Neutrophil (primary cell): ENCODE measurements around the gene TRPM1.

ENCODE experiments used
- H3K27ac ChIP-seq: fragments of 200-600 bp; sonication (generic); 2 replicates; pipeline ENCODE4 v1.5.1; 2016; ENCODE audit warnings: mild to moderate bottlenecking, moderate library complexity
- H3K27me3 ChIP-seq: fragments of 200-600 bp; sonication (generic); 2 replicates; pipeline ENCODE4 v1.6.0; 2016; ENCODE audit warnings: mild to moderate bottlenecking
- H3K36me3 ChIP-seq: fragments of 200-600 bp; sonication (generic); 2 replicates; pipeline ENCODE4 v1.5.1; 2017
- H3K4me1 ChIP-seq, 2 experiments: fragments of 200-600 bp in 1 of 2; sonication (generic) in 1 of 2; 1 replicate in 1 of 2; 2 replicates in 1 of 2; pipeline versions ENCODE4 v1.5.1 to v1.6.1; 2013 to 2016; ENCODE audit warnings: low read depth in 1 of 2, low read length in 1 of 2, mild to moderate bottlenecking in 1 of 2, moderate library complexity in 1 of 2; ENCODE audit not compliant: control insufficient read depth in 1 of 2, insufficient read depth in 1 of 2
- H3K4me3 ChIP-seq, 2 experiments: fragments of 200-600 bp in 1 of 2; sonication (generic) in 1 of 2; 1 replicate in 1 of 2; 2 replicates in 1 of 2; pipeline ENCODE4 v1.5.1; 2013 to 2016; ENCODE audit warnings: low read depth in 1 of 2, low read length in 1 of 2, mild to moderate bottlenecking in 1 of 2, moderate library complexity in 1 of 2
- H3K9me3 ChIP-seq: fragments of 200-600 bp; sonication (generic); 2 replicates; pipeline ENCODE4 v1.5.1; 2016
- CTCF ChIP-seq: fragments of 200-600 bp; sonication (generic); IDR thresholded peaks from 2 replicates; pipeline ENCODE4 v1.5.1; 2016; ENCODE audit warnings: antibody characterized with exemption

Gene TRPM1

GRCh38 chr15:30956216-30957124 is 145.1 kb downstream of the TRPM1 start:
- H3K4me3 ChIP-seq, result no peak overlapping the region
- peaks cover 99% of the 10 kb centered on the region for H3K36me3 ChIP-seq
- peaks cover 11 to 13% of the 10 kb centered on the region in 2 experiments for H3K4me1 ChIP-seq
- H3K27me3 ChIP-seq, result no peaks in the 10 kb centered on the region
- no peak for TF ChIP-seq CTCF
- no peak overlapping the region for H3K27ac ChIP-seq
- H3K9me3 ChIP-seq, result no peaks in the 10 kb centered on the region

- no peak for TF ChIP-seq CTCF
- peaks cover 99% of the 10 kb centered on the region for H3K36me3 ChIP-seq
These were observed 146.9 kb downstream of the TRPM1 start for GRCh38 chr15:30954674-30955073.

GRCh38 chr15:30953731-30954378 is 147.7 kb downstream of the TRPM1 start:
- Histone ChIP-seq H3K27me3 (no peaks in the 10 kb centered on the region), H3K36me3 (peaks cover 99% of the 10 kb centered on the region), H3K9me3 (no peaks in the 10 kb centered on the region), H3K27ac (peak overlapping the region; percentile 58), H3K4me1 (peaks cover 11 to 13% of the 10 kb centered on the region in 2 experiments), H3K4me3 (no peak overlapping the region)
- no peak for TF ChIP-seq CTCF

More at GRCh38 chr15:30954674-30955073, 146.9 kb downstream of the TRPM1 start:
- peaks cover 11 to 13% of the 10 kb centered on the region in 2 experiments for H3K4me1 ChIP-seq
- no peaks in the 10 kb centered on the region for H3K9me3 ChIP-seq
- H3K27me3 ChIP-seq, result no peaks in the 10 kb centered on the region
- no peak overlapping the region for H3K4me3 ChIP-seq
- peak overlapping the region; percentile 58 for H3K27ac ChIP-seq

- Histone ChIP-seq H3K27me3 (no peaks in the 10 kb centered on the region), H3K27ac (no peak overlapping the region), H3K9me3 (no peaks in the 10 kb centered on the region), H3K4me1 (peaks cover 11 to 13% of the 10 kb centered on the region in 2 experiments), H3K4me3 (no peak overlapping the region), H3K36me3 (peaks cover 99% of the 10 kb centered on the region)
- TF ChIP-seq CTCF, result no peak
These were observed 148.3 kb downstream of the TRPM1 start for GRCh38 chr15:30953183-30953582.
